ENCODE data around the gene RALGAPA1. TPM values are rescaled to one million over a fixed set of nuclear protein-coding genes. Genes with fewer than 3 reads are reported as not detected.

RALGAPA1 gene
- total and polyA plus RNA-seq, 9 of the 15 experiments (the other 6 are each of a cell fraction or from before 2014, with no cell fraction given) = 2.5 to 16.3 (median 6.2) TPM

GRCh38 chr14:35534873-35535482, 274.1 kb downstream of the RALGAPA1 start (continued):
- TF ChIP-seq TSHZ1 (CRISPR knock-in tag; IDR thresholded peaks at IDR 0.05) (no peak), NFATC3 (IDR thresholded peaks at IDR 0.05) (no peak), FOXP1 (CRISPR knock-in tag; IDR thresholded peaks at IDR 0.05) (peak; percentile 100), POLR2AphosphoS5 (IDR thresholded peaks at IDR 0.05; ENCODE audit: control insufficient read depth, insufficient read depth, low read depth, low read length) (no peak), L3MBTL2 (IDR thresholded peaks at IDR 0.05) (no peak), ZNF24 (IDR thresholded peaks at IDR 0.05) (peak; percentile 58; the same call in 1 of the 2 replicates), HMGN3 (IDR thresholded peaks at IDR 0.05; ENCODE audit: borderline replicate concordance, extremely low read depth, insufficient read length, low read depth, low read length) (no peak), IFI16 (CRISPR knock-in tag; IDR thresholded peaks at IDR 0.05) (no peak), HES1 (IDR thresholded peaks at IDR 0.05; ENCODE audit: low read depth) (no peak), ZNF592 (IDR thresholded peaks at IDR 0.05) (no peak), ZKSCAN1 (IDR thresholded peaks at IDR 0.05; ENCODE audit: low read depth, low read length) (no peak), ZNF263 (CRISPR knock-in tag; IDR thresholded peaks at IDR 0.05; ENCODE audit: borderline replicate concordance) (peak; percentile 94), SOX6 (IDR thresholded peaks at IDR 0.05) (no peak), ZNF785 (CRISPR knock-in tag; IDR thresholded peaks at IDR 0.05) (no peak), ZNF444 (CRISPR knock-in tag; IDR thresholded peaks at IDR 0.05) (no peak), ZMIZ1 (IDR thresholded peaks at IDR 0.05; ENCODE audit: low read depth in 2 of 2, low read length in 2 of 2) (no peak), SRSF3 (IDR thresholded peaks at IDR 0.05; ENCODE audit: insufficient read depth, low read length) (no peak)

Data from K562 (cell line).